Endothelial cell of umbilical vein (primary cell): ENCODE data around the gene SMTNL1.

ENCODE experiments used
- CTCF ChIP-seq, 2 donors: IDR thresholded peaks; 1 replicate in 1 of 2; 2 replicates in 1 of 2; pipeline ENCODE4 v1.5.1; 2011; ENCODE audit warnings: low read length in 2 of 2, mild to moderate bottlenecking in 2 of 2, moderate library complexity in 2 of 2, control low read depth in 1 of 2, inconsistent platforms in 1 of 2, low read depth in 1 of 2; ENCODE audit not compliant: insufficient read depth in 1 of 2; ENCODE audit errors: extremely low read depth in 1 of 2
- JUN ChIP-seq: IDR thresholded peaks from 2 replicates; pipeline ENCODE4 v1.6.1; 2011; ENCODE audit warnings: borderline replicate concordance, low read depth; ENCODE audit not compliant: insufficient read length, insufficient read depth
- MYC ChIP-seq: IDR thresholded peaks from one replicate; pipeline ENCODE4 v1.6.1; 2011; ENCODE audit warnings: mild to moderate bottlenecking, low read depth, low read length
- POLR2A ChIP-seq: IDR thresholded peaks from 2 replicates; pipeline ENCODE4 v1.6.1; 2012; ENCODE audit warnings: low read depth, mild to moderate bottlenecking, control low read depth, low read length
- POLR2AphosphoS5 ChIP-seq: IDR thresholded peaks from 2 replicates; pipeline ENCODE4 v1.6.1; 2012; ENCODE audit warnings: low read depth, mild to moderate bottlenecking, control low read depth, low read length, moderate library complexity; ENCODE audit not compliant: insufficient read depth

- TF ChIP-seq CTCF (IDR thresholded peaks at IDR 0.05; ENCODE audit: extremely low read depth in 1 of 2, insufficient read depth in 1 of 2, low read depth in 1 of 2, low read length in 2 of 2) (no peak), POLR2A (no peak), POLR2AphosphoS5 (no peak), MYC (no peak), JUN (no peak)
These were observed 8.4 kb upstream of the SMTNL1 start for GRCh38 chr11:57529012-57529411.
